PC-3 (cell line): Measurements from ENCODE around the gene GOSR1.
"Not testable (repeated sequence)": the region's sequence is repeated elsewhere in the genome, so short reads cannot be mapped to it uniquely, and the experiment has no call there.

ENCODE experiments used
- EZH2phosphoT487 ChIP-seq: fragments of 300-600 bp; sonication (generic); IDR thresholded peaks from 2 replicates; pipeline ENCODE4 v1.6.1; 2018; ENCODE audit warnings: mild to moderate bottlenecking, antibody characterized with exemption, low read length, borderline replicate concordance
- TF ChIP-seq, protein P1 (sequence below): fragments of 300-600 bp; sonication (generic); conservative IDR thresholded peaks from 2 replicates; pipeline ENCODE4 v1.5.1; 2017; ENCODE audit warnings: antibody characterized with exemption, low read depth, mild to moderate bottlenecking, low read length

DNA sequence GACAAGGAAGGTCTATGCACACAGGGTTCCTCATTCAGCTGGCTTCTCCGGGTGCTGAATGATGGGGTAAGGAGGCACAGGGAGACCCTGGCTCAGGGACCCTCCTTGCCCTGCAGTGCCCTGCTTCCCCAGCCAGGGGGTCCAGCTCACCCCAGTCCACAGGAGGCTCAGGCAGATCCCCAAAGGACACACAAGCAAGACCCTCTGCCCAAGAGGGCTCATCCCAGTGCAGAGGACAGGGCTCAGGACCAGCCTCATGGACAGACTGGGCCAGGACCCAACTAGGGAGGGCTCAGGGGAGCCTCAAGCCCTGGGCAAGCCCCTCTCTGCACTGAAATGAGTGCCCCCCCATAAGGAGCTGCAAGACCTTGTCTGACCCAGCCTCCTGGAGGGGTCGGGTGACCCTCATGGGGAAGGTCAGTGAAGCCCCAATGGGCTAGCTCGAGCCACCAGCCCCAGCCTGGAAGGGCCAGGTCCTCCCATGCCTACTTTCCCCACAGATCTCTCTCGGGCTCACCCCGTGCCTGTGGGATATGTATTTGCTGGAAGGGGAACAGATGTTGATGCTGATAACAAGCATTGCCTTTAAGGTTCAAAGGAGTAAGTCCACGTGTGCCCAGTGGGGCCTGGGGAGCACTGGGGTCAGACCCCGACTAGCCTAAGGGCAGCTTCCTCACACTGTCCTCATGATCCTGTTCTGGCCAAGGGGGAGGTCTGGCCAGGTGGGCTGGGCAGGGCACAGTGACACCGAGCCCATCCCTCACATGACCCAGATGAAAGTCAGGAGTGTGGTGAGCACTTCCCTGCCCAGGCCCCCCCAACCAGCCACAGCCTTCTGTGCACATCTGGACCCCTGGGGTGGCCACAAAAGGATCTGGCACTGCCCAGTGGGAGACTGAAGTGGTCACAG lies 83.2 kb downstream of the GOSR1 start:
- TF ChIP-seq, protein P1, sequence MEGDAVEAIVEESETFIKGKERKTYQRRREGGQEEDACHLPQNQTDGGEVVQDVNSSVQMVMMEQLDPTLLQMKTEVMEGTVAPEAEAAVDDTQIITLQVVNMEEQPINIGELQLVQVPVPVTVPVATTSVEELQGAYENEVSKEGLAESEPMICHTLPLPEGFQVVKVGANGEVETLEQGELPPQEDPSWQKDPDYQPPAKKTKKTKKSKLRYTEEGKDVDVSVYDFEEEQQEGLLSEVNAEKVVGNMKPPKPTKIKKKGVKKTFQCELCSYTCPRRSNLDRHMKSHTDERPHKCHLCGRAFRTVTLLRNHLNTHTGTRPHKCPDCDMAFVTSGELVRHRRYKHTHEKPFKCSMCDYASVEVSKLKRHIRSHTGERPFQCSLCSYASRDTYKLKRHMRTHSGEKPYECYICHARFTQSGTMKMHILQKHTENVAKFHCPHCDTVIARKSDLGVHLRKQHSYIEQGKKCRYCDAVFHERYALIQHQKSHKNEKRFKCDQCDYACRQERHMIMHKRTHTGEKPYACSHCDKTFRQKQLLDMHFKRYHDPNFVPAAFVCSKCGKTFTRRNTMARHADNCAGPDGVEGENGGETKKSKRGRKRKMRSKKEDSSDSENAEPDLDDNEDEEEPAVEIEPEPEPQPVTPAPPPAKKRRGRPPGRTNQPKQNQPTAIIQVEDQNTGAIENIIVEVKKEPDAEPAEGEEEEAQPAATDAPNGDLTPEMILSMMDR: not testable (repeated sequence)
- TF ChIP-seq EZH2phosphoT487: not testable (repeated sequence)
